K562 (cell line): ENCODE data around the gene ABAT. TPM values are rescaled to one million over a fixed set of nuclear protein-coding genes. Genes with fewer than 3 reads are reported as not detected.

Experiments
- ATAC-seq: fragments of 200-7000 bp; cut with Tn5 transposase; 3 replicates; pipeline ENCODE4 v1.9.1; 2020; ENCODE audit warnings: moderate library complexity
- BruUV-seq: library from RNA; stranded (reverse); fragments of 400-500 nt; replicated peaks from 2 replicates; lab custom pipeline; 2021; lab: Mats Ljungman, UMichigan
- CTCF ChIA-PET: fragments of 300-600 bp; formaldehyde crosslinking; extraction: SDS; loops from one replicate; lab custom pipeline; 2021; ENCODE audit warnings: low intra/inter-chr PET ratio; lab: Yijun Ruan, JAX
- POLR2A ChIA-PET: fragments of 300-600, 350-650 bp; sonication (Branson Sonifier 250); formaldehyde crosslinking; extraction: SDS; loops from one replicate; lab custom pipeline; 2021; ENCODE audit warnings: antibody characterized with exemption, inconsistent platforms; lab: Yijun Ruan, JAX
- DNase-seq, 4 experiments: peaks; one replicate each; pipeline versions ENCODE4 v3.0.0 to v3.0.0-alpha.2; 2011 to 2018; ENCODE audit warnings: low spot score in 3 of 4, mixed read lengths in 3 of 4; ENCODE audit errors: extremely low read depth in 1 of 4
- FAIRE-seq: peaks from 2 replicates; lab custom pipeline; 2011; peaks lifted over from hg19 to GRCh38; lab: Jason Lieb, UNC
- H2AFZ ChIP-seq: 2 replicates; pipeline ENCODE4 v1.6.0; 2011; ENCODE audit warnings: low read depth, low read length, control low read depth, inconsistent platforms
- H3K27ac ChIP-seq: fragments of 200-600 bp; 3 replicates; pipeline ENCODE4 v1.8.0; 2011; ENCODE audit warnings: low read depth, mild to moderate bottlenecking, control low read depth, inconsistent platforms, low read length, moderate library complexity, mixed read lengths; ENCODE audit errors: extremely low read depth
- H3K27me3 ChIP-seq, 2 experiments: fragments of 300-600 bp in 1 of 2; 2 replicates in 1 of 2; 3 replicates in 1 of 2; pipeline versions ENCODE4 v1.6.0 to v1.8.0; 2011; ENCODE audit warnings: inconsistent platforms in 2 of 2, low read length in 2 of 2, mild to moderate bottlenecking in 1 of 2, mixed read lengths in 1 of 2, moderate library complexity in 1 of 2; ENCODE audit not compliant: control insufficient read depth in 2 of 2, insufficient read depth in 2 of 2
- H3K36me3 ChIP-seq: fragments of 300-600 bp; 3 replicates; pipeline ENCODE4 v1.8.0; 2011; ENCODE audit warnings: mild to moderate bottlenecking, low read length, inconsistent platforms; ENCODE audit not compliant: control insufficient read depth, insufficient read depth
- H3K4me1 ChIP-seq, 2 experiments: fragments of 200-600 bp in 1 of 2; replicated peaks in 1 of 2; 2 replicates in 1 of 2; 3 replicates in 1 of 2; pipeline versions ENCODE4 v1.5.1 to v1.8.0; 2011; ENCODE audit warnings: inconsistent platforms in 2 of 2, low read length in 2 of 2, mild to moderate bottlenecking in 1 of 2, mixed read lengths in 1 of 2, moderate library complexity in 1 of 2; ENCODE audit not compliant: control insufficient read depth in 2 of 2, insufficient read depth in 2 of 2
- H3K4me2 ChIP-seq: 2 replicates; pipeline ENCODE4 v1.6.1; 2011; ENCODE audit warnings: low read length, control low read depth, inconsistent platforms, mixed read lengths; ENCODE audit not compliant: insufficient read depth
- H3K4me3 ChIP-seq: fragments of 200-600 bp; sonication (generic), shearing (Covaris generic); 2 replicates; pipeline ENCODE4 v1.5.1; 2016; ENCODE audit warnings: control low read depth, inconsistent platforms
- H3K79me2 ChIP-seq: fragments of 200-600 bp; 3 replicates; pipeline ENCODE4 v1.8.0; 2011; ENCODE audit warnings: low read length, inconsistent platforms; ENCODE audit not compliant: control insufficient read depth, insufficient read depth
- H3K9ac ChIP-seq, 2 experiments: 2 replicates each; pipeline versions ENCODE4 v1.6.0 to v1.6.1; 2011; ENCODE audit warnings: low read depth in 2 of 2, low read length in 2 of 2, control low read depth in 1 of 2, inconsistent platforms in 1 of 2, mild to moderate bottlenecking in 1 of 2, mixed read lengths in 1 of 2; ENCODE audit not compliant: insufficient read depth in 1 of 2
- H3K9me1 ChIP-seq: one replicate; pipeline ENCODE4 v1.6.0; 2011; ENCODE audit warnings: inconsistent platforms, mild to moderate bottlenecking, low read length, moderate library complexity; ENCODE audit not compliant: control insufficient read depth, insufficient read depth
- H3K9me3 ChIP-seq: replicated peaks from 2 replicates; pipeline ENCODE4 v1.5.1; 2011; ENCODE audit warnings: low read depth, low read length, inconsistent platforms; ENCODE audit not compliant: control insufficient read depth, insufficient read depth
- H4K20me1 ChIP-seq: replicated peaks from 2 replicates; pipeline ENCODE4 v1.6.1; 2011; ENCODE audit warnings: low read length, inconsistent platforms, mixed read lengths; ENCODE audit not compliant: control insufficient read depth, insufficient read depth
- BRCA1 ChIP-seq, 2 experiments: fragments of 450-650 bp in 1 of 2; sonication (generic) in 1 of 2; formaldehyde crosslinking in 1 of 2; IDR thresholded peaks; 2 replicates each; pipeline versions ENCODE4 v1.5.0 to v1.6.1; 2017 to 2020; ENCODE audit warnings: mild to moderate bottlenecking in 1 of 2, missing genetic modification reagents in 1 of 2
- CSDE1 ChIP-seq, 2 experiments: fragments of 450-650 bp; IDR thresholded peaks; 2 replicates each; pipeline ENCODE4 v1.6.1; 2016; ENCODE audit warnings: mild to moderate bottlenecking in 1 of 2
- DNMT1 ChIP-seq: fragments of 450-650 bp; IDR thresholded peaks from 2 replicates; pipeline ENCODE4 v1.6.1; 2016; ENCODE audit warnings: antibody characterized with exemption, mild to moderate bottlenecking
- HNRNPH1 ChIP-seq: fragments of 200-400 bp; formaldehyde crosslinking; optimal IDR thresholded peaks from 2 replicates; pipeline ENCODE3; 2017; ENCODE audit warnings: low read depth, mild to moderate bottlenecking, low read length, moderate library complexity
- NR3C1 ChIP-seq: sonication (generic); formaldehyde crosslinking; IDR thresholded peaks from 2 replicates; pipeline ENCODE4 v1.8.1; 2022; ENCODE audit warnings: missing genetic modification reagents
- POLR2AphosphoS2 ChIP-seq: IDR thresholded peaks from 2 replicates; pipeline ENCODE4 v1.6.1; 2012; ENCODE audit warnings: low read length, improper control_type of control experiment
- POLR2AphosphoS5 ChIP-seq: IDR thresholded peaks from 2 replicates; pipeline ENCODE4 v1.6.1; 2011; ENCODE audit warnings: mild to moderate bottlenecking, low read depth, low read length, moderate library complexity; ENCODE audit not compliant: control insufficient read depth, insufficient read depth
- RBM34 ChIP-seq: fragments of 200-400 bp; formaldehyde crosslinking; IDR thresholded peaks from 2 replicates; pipeline ENCODE4 v1.6.1; 2018; ENCODE audit warnings: low read length, borderline replicate concordance; ENCODE audit not compliant: insufficient read depth
- SAP30 ChIP-seq: fragments of 200-600 bp; sonication (generic); IDR thresholded peaks from 2 replicates; pipeline ENCODE4 v1.6.1; 2012; ENCODE audit warnings: borderline replicate concordance, low read depth, mild to moderate bottlenecking, moderate library complexity, low read length, control low read depth, inconsistent platforms; ENCODE audit not compliant: insufficient read depth, poor library complexity, severe bottlenecking
- SOX6 ChIP-seq: fragments of 450-650 bp; IDR thresholded peaks from 2 replicates; pipeline ENCODE4 v1.6.1; 2014; ENCODE audit warnings: mild to moderate bottlenecking
- TEAD1 ChIP-seq, 2 experiments: fragments of 450-650 bp in 1 of 2; sonication (generic) in 1 of 2; formaldehyde crosslinking; IDR thresholded peaks; 2 replicates each; pipeline versions ENCODE4 v1.4.0 to v1.8.0; 2020 to 2022; ENCODE audit warnings: mild to moderate bottlenecking in 2 of 2, missing genetic modification reagents in 1 of 2
- ZFP30 ChIP-seq: fragments of 250-450 bp; sonication (Bioruptor Pico); IDR thresholded peaks from 2 replicates; pipeline ENCODE4 v1.8.0; 2022; ENCODE audit warnings: moderate library complexity, mild to moderate bottlenecking, inconsistent platforms, borderline replicate concordance
- ZNF830 ChIP-seq: fragments of 250-450 bp; sonication (Bioruptor Pico); IDR thresholded peaks from 2 replicates; pipeline ENCODE4 v1.5.0; 2021; ENCODE audit warnings: mild to moderate bottlenecking
- WGBS: fragments of 100-300 bp; shearing (Covaris generic); methylation state at CpG from one replicate; pipeline ENCODE4 v1.1.6; 2016; ENCODE audit warnings: low coverage, mixed read lengths; ENCODE audit not compliant: insufficient coverage; ENCODE audit errors: missing lambda C conversion rate; 5-methylcytosine and 5-hydroxymethylcytosine counted together
- in situ Hi-C: fragments of 300-500 bp; cut with MboI; formaldehyde crosslinking; loops from 4 replicates; pipeline ENCODE4 v1.15.0; 2018; ENCODE audit warnings: inconsistent platforms, mixed read lengths
- intact Hi-C: fragments of 100-400 bp; cut with micrococcal nuclease; formaldehyde crosslinking; loops from 2 replicates; pipeline ENCODE4 v1.14.2; 2022
- polyA plus RNA-seq, 8 experiments: library from polyadenylated mRNA; depleted of rRNA in 4 of 8; stranded (reverse) in 5 of 8; unstranded in 3 of 8; fragments of >200 nt; fragmentation: Nextera tagmentation in 2 of 8; fragmentation: Illumina TruSeq in 1 of 8; extraction: Ambion mirVana in 2 of 8; extraction: Trizol in 1 of 8; gene quantifications; 2 replicates each; pipeline versions ENCODE4 v1.2.1 to v1.2.3, GENCODE V29; 2011 to 2014; ENCODE audit warnings: inconsistent platforms in 1 of 8, missing spikeins in 1 of 8
- total RNA-seq, 7 experiments: library from RNA; depleted of rRNA in 6 of 7; stranded (reverse); fragments of >200 nt in 6 of 7; fragmentation: Illumina TruSeq in 2 of 7; extraction: Trizol in 2 of 7; gene quantifications; 2 replicates each; pipeline versions ENCODE4 v1.2.1 to v1.2.3, GENCODE V29; 2011 to 2021; ENCODE audit warnings: low replicate concordance in 1 of 7
- TF ChIP-seq, protein P1 (sequence below), 2 experiments: IDR thresholded peaks in 1 of 2; conservative IDR thresholded peaks in 1 of 2; 2 replicates each; pipeline ENCODE4 v1.6.1; 2016; ENCODE audit warnings: low read depth in 2 of 2, mild to moderate bottlenecking in 1 of 2, missing compliant biosample characterization in 1 of 2, missing genetic modification characterization in 1 of 2, moderate library complexity in 1 of 2
- TF ChIP-seq, protein P2 (sequence below): fragments of 250-450 bp; sonication (Bioruptor Pico); IDR thresholded peaks from 2 replicates; pipeline ENCODE4 v1.8.0; 2022; ENCODE audit warnings: moderate library complexity, mild to moderate bottlenecking, inconsistent platforms
- TF ChIP-seq, protein P3 (sequence below): fragments of 250-450 bp; sonication (Bioruptor Pico); IDR thresholded peaks from 2 replicates; pipeline ENCODE4 v1.5.0; 2021

ABAT gene
- total and polyA plus RNA-seq, 9 of the 15 experiments (the other 6 are each of a cell fraction or from before 2014, with no cell fraction given): 0.01 to 0.49 (median 0.10) TPM

DNA sequence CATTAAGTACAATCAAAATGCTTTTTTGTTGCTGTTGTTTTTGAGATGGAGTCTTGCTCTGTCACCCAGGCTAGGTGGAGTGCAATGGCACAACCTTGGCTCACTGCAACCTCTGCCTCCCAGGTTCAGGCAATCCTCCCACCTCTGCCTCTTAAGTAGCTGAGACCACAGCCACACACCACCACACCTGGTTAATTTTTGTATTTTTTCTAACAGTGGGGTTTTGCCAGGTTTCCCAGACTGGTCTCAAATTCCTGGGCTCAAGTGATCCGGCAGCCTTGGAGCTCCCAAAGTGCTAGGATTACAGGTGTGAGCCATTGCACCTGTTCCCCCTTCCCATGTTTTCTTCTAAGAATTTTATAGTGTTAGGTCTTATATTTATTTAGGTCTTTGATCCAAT, 4.9 kb upstream of the ABAT start:
- intact Hi-C loops (loop anchor here (5.0 kb wide), 1 partner anchor 123 kb away; no protein-coding TSS in a partner anchor), in situ Hi-C loops (loop anchor here (10.0 kb wide), 1 partner anchor 345 kb away; no protein-coding TSS in a partner anchor)
- FAIRE-seq: no peak
- Histone ChIP-seq H3K27me3 (no peaks in the 10 kb centered on the region), H3K79me2 (no peaks in the 10 kb centered on the region), H2AFZ (no peak overlapping the region), H3K9ac (no peak overlapping the region), H3K4me3 (no peak overlapping the region), H3K4me1 (peaks cover 0 to 7% of the 10 kb centered on the region in 2 experiments; a peak in 3 of 5 replicates), H3K27ac (no peak overlapping the region), H3K9me1 (no peaks in the 10 kb centered on the region), H4K20me1 (peaks cover 8% of the 10 kb centered on the region; the same call in 1 of the 2 replicates), H3K36me3 (no peaks in the 10 kb centered on the region), H3K9me3 (no peaks in the 10 kb centered on the region), H3K4me2 (no peak overlapping the region)
- CTCF ChIA-PET: no interaction called here
- BruUV-seq: no TSS peak
- ATAC-seq: no peak
- 0% methylated on average over 1 of the region's 1 CpG for WGBS
- TF ChIP-seq CSDE1 (IDR thresholded peaks at IDR 0.05) (no peak), POLR2AphosphoS2 (no peak), HNRNPH1 (no peak), DNMT1 (no peak), POLR2AphosphoS5 (no peak), ZFP30 (CRISPR knock-in tag) (no peak), ZNF830 (CRISPR knock-in tag) (no peak), SOX6 (no peak), SAP30 (no peak), NR3C1 (no peak), TEAD1 (CRISPR knock-in tag; IDR thresholded peaks at IDR 0.05) (no peak), RBM34 (no peak), BRCA1 (IDR thresholded peaks at IDR 0.05) (no peak), BRCA1 (CRISPR knock-in tag; IDR thresholded peaks at IDR 0.05) (no peak)
- TF ChIP-seq, protein P1, sequence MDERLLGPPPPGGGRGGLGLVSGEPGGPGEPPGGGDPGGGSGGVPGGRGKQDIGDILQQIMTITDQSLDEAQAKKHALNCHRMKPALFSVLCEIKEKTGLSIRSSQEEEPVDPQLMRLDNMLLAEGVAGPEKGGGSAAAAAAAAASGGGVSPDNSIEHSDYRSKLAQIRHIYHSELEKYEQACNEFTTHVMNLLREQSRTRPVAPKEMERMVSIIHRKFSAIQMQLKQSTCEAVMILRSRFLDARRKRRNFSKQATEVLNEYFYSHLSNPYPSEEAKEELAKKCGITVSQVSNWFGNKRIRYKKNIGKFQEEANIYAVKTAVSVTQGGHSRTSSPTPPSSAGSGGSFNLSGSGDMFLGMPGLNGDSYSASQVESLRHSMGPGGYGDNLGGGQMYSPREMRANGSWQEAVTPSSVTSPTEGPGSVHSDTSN (CRISPR knock-in tag; IDR thresholded peaks at IDR 0.05; ENCODE audit: low read depth): no peak
- TF ChIP-seq, protein P1 (tag; conservative IDR thresholded peaks at IDR 0.05; ENCODE audit: low read depth): no peak
- TF ChIP-seq, protein P2, sequence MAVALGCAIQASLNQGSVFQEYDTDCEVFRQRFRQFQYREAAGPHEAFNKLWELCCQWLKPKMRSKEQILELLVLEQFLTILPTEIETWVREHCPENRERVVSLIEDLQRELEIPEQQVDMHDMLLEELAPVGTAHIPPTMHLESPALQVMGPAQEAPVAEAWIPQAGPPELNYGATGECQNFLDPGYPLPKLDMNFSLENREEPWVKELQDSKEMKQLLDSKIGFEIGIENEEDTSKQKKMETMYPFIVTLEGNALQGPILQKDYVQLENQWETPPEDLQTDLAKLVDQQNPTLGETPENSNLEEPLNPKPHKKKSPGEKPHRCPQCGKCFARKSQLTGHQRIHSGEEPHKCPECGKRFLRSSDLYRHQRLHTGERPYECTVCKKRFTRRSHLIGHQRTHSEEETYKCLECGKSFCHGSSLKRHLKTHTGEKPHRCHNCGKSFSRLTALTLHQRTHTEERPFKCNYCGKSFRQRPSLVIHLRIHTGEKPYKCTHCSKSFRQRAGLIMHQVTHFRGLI: no peak
- TF ChIP-seq, protein P3, sequence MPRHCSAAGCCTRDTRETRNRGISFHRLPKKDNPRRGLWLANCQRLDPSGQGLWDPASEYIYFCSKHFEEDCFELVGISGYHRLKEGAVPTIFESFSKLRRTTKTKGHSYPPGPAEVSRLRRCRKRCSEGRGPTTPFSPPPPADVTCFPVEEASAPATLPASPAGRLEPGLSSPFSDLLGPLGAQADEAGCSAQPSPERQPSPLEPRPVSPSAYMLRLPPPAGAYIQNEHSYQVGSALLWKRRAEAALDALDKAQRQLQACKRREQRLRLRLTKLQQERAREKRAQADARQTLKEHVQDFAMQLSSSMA (CRISPR knock-in tag): no peak
- POLR2A ChIA-PET: no interaction called here
- no peak for DNase-seq
